Hepatocyte (in vitro differentiated cells): ENCODE measurements around the gene NIT2. TPM values are rescaled to one million over a fixed set of nuclear protein-coding genes. Genes with fewer than 3 reads are reported as not detected.
"Not testable (repeated sequence)": the region's sequence is repeated elsewhere in the genome, so short reads cannot be mapped to it uniquely, and the experiment has no call there.

Source experiments
- DNase-seq: peaks from one replicate; pipeline ENCODE4 v3.0.0-alpha.2; 2016; ENCODE audit warnings: low spot score
- H2AFZ ChIP-seq: fragments of 200-600 bp; sonication (generic); 2 replicates; pipeline ENCODE4 v1.6.0; 2016; ENCODE audit warnings: antibody characterized with exemption, mild to moderate bottlenecking
- H3K27ac ChIP-seq: fragments of 200-600 bp; sonication (generic); 2 replicates; pipeline ENCODE4 v1.5.1; 2016; ENCODE audit warnings: mild to moderate bottlenecking
- H3K27me3 ChIP-seq: fragments of 200-600 bp; sonication (generic); 2 replicates; pipeline ENCODE4 v1.6.1; 2016
- H3K36me3 ChIP-seq: fragments of 200-600 bp; sonication (generic); replicated peaks from 2 replicates; pipeline ENCODE4 v1.5.1; 2016; ENCODE audit warnings: low read depth; ENCODE audit not compliant: insufficient read depth
- H3K4me1 ChIP-seq: fragments of 200-600 bp; sonication (generic); 2 replicates; pipeline ENCODE4 v1.5.1; 2016; ENCODE audit warnings: mild to moderate bottlenecking, moderate library complexity; ENCODE audit not compliant: insufficient read depth
- H3K4me2 ChIP-seq: fragments of 200-600 bp; sonication (generic); 2 replicates; pipeline ENCODE4 v1.6.0; 2016
- H3K4me3 ChIP-seq: fragments of 200-600 bp; sonication (generic); 2 replicates; pipeline ENCODE4 v1.5.1; 2016; ENCODE audit warnings: mild to moderate bottlenecking
- H3K79me2 ChIP-seq: fragments of 200-600 bp; sonication (generic); 2 replicates; pipeline ENCODE4 v1.6.0; 2017; ENCODE audit warnings: mild to moderate bottlenecking
- H3K9me2 ChIP-seq: fragments of 200-600 bp; sonication (generic); replicated peaks from 2 replicates; pipeline ENCODE4 v1.6.0; 2017; ENCODE audit warnings: mild to moderate bottlenecking; ENCODE audit not compliant: insufficient read depth
- H3K9me3 ChIP-seq: fragments of 200-600 bp; sonication (generic); 2 replicates; pipeline ENCODE4 v1.5.1; 2016; ENCODE audit warnings: low read depth, mild to moderate bottlenecking
- H4K20me1 ChIP-seq: fragments of 200-600 bp; sonication (generic); 2 replicates; pipeline ENCODE4 v1.6.0; 2016; ENCODE audit warnings: mild to moderate bottlenecking; ENCODE audit not compliant: insufficient read depth, poor library complexity, severe bottlenecking
- EZH2 ChIP-seq: fragments of 200-600 bp; sonication (generic); IDR thresholded peaks from 2 replicates; pipeline ENCODE4 v1.6.1; 2016; ENCODE audit warnings: antibody characterized with exemption, mild to moderate bottlenecking, borderline replicate concordance
- EZH2phosphoT487 ChIP-seq: fragments of 200-600 bp; sonication (generic); IDR thresholded peaks from one replicate; pipeline ENCODE4 v1.6.1; 2018; ENCODE audit warnings: antibody characterized with exemption, mild to moderate bottlenecking, low read depth, moderate library complexity; ENCODE audit not compliant: unreplicated experiment, severe bottlenecking
- WGBS: methylation state at CpG from one replicate; pipeline ENCODE4 v1.1.6; 2016; ENCODE audit warnings: low lambda C conversion rate; ENCODE audit errors: missing lambda C conversion rate; 5-methylcytosine and 5-hydroxymethylcytosine counted together
- polyA plus RNA-seq: library from polyadenylated mRNA; unstranded; fragments of >200 nt; fragmentation: Nextera tagmentation; extraction: Ambion mirVana; gene quantifications from 2 replicates; pipeline ENCODE4 v1.2.1, GENCODE V29; 2016
- total RNA-seq: library from RNA; depleted of rRNA; stranded (reverse); fragments of >200 nt; gene quantifications from 2 replicates; pipeline ENCODE4 v1.2.3, GENCODE V29; 2014
- TF ChIP-seq, protein P1 (sequence below): fragments of 200-600 bp; sonication (generic); IDR thresholded peaks from 2 replicates; pipeline ENCODE4 v1.5.1; 2016; ENCODE audit warnings: antibody characterized with exemption, mild to moderate bottlenecking; ENCODE audit not compliant: poor library complexity

The NIT2 gene
- total and polyA plus RNA-seq, 2 experiments from 2014 or later: 45.2 to 96.9 TPM

GRCh38 chr3:100331660-100332059, 2.9 kb upstream of the NIT2 start:
- no peak overlapping the region for H2AFZ ChIP-seq
- TF ChIP-seq EZH2phosphoT487 (no peak), EZH2 (no peak)
- TF ChIP-seq, protein P1, sequence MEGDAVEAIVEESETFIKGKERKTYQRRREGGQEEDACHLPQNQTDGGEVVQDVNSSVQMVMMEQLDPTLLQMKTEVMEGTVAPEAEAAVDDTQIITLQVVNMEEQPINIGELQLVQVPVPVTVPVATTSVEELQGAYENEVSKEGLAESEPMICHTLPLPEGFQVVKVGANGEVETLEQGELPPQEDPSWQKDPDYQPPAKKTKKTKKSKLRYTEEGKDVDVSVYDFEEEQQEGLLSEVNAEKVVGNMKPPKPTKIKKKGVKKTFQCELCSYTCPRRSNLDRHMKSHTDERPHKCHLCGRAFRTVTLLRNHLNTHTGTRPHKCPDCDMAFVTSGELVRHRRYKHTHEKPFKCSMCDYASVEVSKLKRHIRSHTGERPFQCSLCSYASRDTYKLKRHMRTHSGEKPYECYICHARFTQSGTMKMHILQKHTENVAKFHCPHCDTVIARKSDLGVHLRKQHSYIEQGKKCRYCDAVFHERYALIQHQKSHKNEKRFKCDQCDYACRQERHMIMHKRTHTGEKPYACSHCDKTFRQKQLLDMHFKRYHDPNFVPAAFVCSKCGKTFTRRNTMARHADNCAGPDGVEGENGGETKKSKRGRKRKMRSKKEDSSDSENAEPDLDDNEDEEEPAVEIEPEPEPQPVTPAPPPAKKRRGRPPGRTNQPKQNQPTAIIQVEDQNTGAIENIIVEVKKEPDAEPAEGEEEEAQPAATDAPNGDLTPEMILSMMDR: no peak
- H3K4me2 ChIP-seq: no peak overlapping the region
- H3K4me1 ChIP-seq: peaks cover 16% of the 10 kb centered on the region
- H4K20me1 ChIP-seq: no peaks in the 10 kb centered on the region
- H3K36me3 ChIP-seq: no peaks in the 10 kb centered on the region
- H3K9me2 ChIP-seq: no peaks in the 10 kb centered on the region
- H3K4me3 ChIP-seq: no peak overlapping the region
- H3K9me3 ChIP-seq: no peaks in the 10 kb centered on the region
- 89% methylated on average over 4 of the region's 4 CpGs for WGBS
- no peak for DNase-seq
- no peak overlapping the region for H3K27ac ChIP-seq
- H3K27me3 ChIP-seq: no peaks in the 10 kb centered on the region
- H3K79me2 ChIP-seq: peaks cover 11% of the 10 kb centered on the region

DNA sequence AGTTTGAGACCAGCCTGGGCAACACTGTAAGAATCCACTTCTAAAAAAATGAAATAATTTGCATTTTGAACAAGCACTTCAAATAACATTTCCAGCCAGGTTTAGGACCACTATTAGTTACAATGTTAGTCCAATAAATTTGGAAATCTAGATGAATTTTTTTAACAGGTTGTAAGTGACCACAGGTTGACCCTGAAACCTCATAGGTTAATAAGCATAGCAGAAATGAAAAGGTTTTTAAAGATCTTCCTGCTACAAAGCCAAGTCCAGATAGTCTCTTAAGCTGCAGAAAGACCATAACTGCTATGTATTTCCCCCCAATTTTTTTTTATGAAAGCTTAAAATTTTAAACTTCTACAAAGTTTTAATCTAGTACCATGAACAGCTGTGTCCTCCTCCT, 1.5 kb upstream of the NIT2 start:
- Histone ChIP-seq H3K4me2 (no peak overlapping the region), H2AFZ (no peak overlapping the region), H4K20me1 (no peaks in the 10 kb centered on the region), H3K4me1 (peaks cover 16% of the 10 kb centered on the region), H3K9me2 (no peaks in the 10 kb centered on the region), H3K27ac (no peak overlapping the region), H3K79me2 (peaks cover 11% of the 10 kb centered on the region), H3K27me3 (no peaks in the 10 kb centered on the region), H3K36me3 (no peaks in the 10 kb centered on the region), H3K9me3 (no peaks in the 10 kb centered on the region), H3K4me3 (no peak overlapping the region)
- no peak for DNase-seq
- TF ChIP-seq, protein P1: no peak
- TF ChIP-seq EZH2phosphoT487 (no peak), EZH2 (no peak)

DNA sequence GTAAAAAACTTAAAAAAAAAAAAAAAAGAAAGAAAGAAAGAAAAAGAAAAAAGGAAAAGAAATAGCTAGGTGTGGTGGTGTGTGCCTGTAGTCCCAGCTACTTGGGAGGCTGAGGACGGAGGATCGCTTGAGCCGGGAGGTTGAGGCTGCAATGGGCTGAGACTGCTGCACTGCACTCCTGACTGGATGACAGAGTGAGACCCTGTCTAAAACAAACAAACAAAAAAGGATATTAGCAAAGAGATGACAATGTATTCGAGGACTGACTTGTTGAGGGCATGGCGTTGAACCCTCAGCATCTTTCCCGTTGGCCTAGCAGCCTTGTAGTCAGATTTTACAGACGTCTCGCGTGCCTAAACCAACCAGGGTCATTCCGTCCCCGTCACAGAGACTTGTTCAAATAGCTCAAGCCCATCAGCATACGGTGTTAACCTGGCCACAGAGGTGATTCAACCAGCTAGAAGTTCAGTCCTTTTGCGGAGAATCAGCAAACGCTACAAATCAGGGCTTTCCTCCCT, 528 bp upstream of the NIT2 start:
- Histone ChIP-seq H4K20me1 (no peaks in the 10 kb centered on the region), H3K9me2 (no peaks in the 10 kb centered on the region), H3K27me3 (no peaks in the 10 kb centered on the region), H3K4me3 (peak overlapping the region; percentile 40), H3K36me3 (no peaks in the 10 kb centered on the region), H3K4me2 (peak overlapping the region; percentile 85), H2AFZ (peak overlapping the region; percentile 93), H3K79me2 (peaks cover 11% of the 10 kb centered on the region), H3K4me1 (peaks cover 16% of the 10 kb centered on the region), H3K27ac (peak overlapping the region; percentile 86), H3K9me3 (no peaks in the 10 kb centered on the region)
- DNase-seq: no peak
- 39% methylated on average over 14 of the region's 14 CpGs for WGBS
- no peak for TF ChIP-seq EZH2
- TF ChIP-seq, protein P1: no peak

- WGBS: 82% methylated on average over 14 of the region's 14 CpGs
- DNase-seq: peak; percentile 29
- H3K9me3 ChIP-seq: no peaks in the 10 kb centered on the region
Measured at GRCh38 chr3:100335434-100335833, 877 bp downstream of the NIT2 start.

GRCh38 chr3:100336229-100336628, 1.7 kb downstream of the NIT2 start:
- 88% methylated on average over 10 of the region's 10 CpGs for WGBS

More at GRCh38 chr3:100335434-100335833, 877 bp downstream of the NIT2 start:
- Histone ChIP-seq H3K4me2 (peak overlapping the region; percentile 85), H2AFZ (peak overlapping the region; percentile 93), H3K27me3 (no peaks in the 10 kb centered on the region), H3K36me3 (no peaks in the 10 kb centered on the region), H3K9me2 (no peaks in the 10 kb centered on the region), H3K27ac (peak overlapping the region; percentile 86), H3K4me3 (peak overlapping the region; percentile 40), H3K4me1 (peaks cover 16% of the 10 kb centered on the region), H3K79me2 (peaks cover 11% of the 10 kb centered on the region), H4K20me1 (no peaks in the 10 kb centered on the region)
- TF ChIP-seq, protein P1: no peak
- TF ChIP-seq EZH2phosphoT487 (no peak), EZH2 (no peak)

More at GRCh38 chr3:100336229-100336628, 1.7 kb downstream of the NIT2 start:
- DNase-seq, H3K4me3 ChIP-seq, H3K9me2 ChIP-seq, H3K9me3 ChIP-seq, H3K27me3 ChIP-seq, H3K36me3 ChIP-seq, H2AFZ ChIP-seq, H4K20me1 ChIP-seq, H3K27ac ChIP-seq: not testable (repeated sequence)
- Histone ChIP-seq H3K4me2 (peak overlapping the region; percentile 85), H3K4me1 (peaks cover 16% of the 10 kb centered on the region), H3K79me2 (peaks cover 11% of the 10 kb centered on the region)
